ENCODE measurements around the gene LRRC4C.
"Not testable (repeated sequence)": the region's sequence is repeated elsewhere in the genome, so short reads cannot be mapped to it uniquely, and the experiment has no call there.

Gene LRRC4C

GRCh38 chr11:40619654-40620053 is 839.8 kb downstream of the LRRC4C start:
- DNase-seq: no peak

DNA sequence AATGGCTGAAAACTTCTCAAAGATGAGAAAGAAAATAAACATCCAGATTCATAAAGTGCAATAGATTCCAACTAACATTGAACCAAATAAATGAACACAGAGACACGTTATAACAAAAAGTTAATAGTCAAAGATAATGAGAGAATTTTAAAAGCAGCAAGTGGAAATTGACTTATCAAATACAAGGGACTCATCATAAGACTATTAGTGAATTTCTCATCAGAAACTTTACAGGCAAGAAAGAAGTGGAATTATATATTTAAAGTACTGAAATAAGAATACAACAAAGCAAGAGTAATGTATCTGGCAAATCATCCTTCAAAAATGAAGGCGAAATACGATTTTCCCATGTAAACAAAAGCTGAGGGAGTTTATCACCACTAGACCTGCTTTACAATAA is 852.7 kb downstream of the LRRC4C start:
- DNase-seq: no peak

GRCh38 chr11:40602866-40603552 is 856.4 kb downstream of the LRRC4C start:
- DNase-seq: no peak

GRCh38 chr11:40597546-40598113 is 861.8 kb downstream of the LRRC4C start:
- no peak for DNase-seq

- DNase-seq: no peak
These were observed 886.1 kb downstream of the LRRC4C start for GRCh38 chr11:40573254-40573891.

GRCh38 chr11:40569947-40570531 is 889.4 kb downstream of the LRRC4C start:
- no peak for DNase-seq

DNA sequence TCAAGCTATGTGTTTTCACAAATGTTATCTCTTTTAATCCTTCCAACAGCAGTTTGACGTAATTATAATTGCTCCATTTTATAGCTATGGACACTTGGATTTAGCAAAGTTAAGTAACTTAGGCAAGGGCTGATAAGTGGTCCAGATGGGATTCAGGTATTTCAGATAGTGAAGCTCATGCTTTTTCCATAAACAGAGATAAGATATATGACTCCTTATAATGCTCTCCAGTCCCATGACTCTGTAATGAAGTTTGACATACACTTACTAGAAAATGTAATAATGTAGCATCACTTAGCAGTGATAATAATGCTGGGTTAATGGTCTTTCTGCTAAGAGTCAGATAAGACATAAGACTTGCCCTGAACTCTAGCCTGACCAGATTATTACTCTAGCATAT is 892.1 kb downstream of the LRRC4C start:
- DNase-seq: no peak

GRCh38 chr11:40544162-40544561 is 915.3 kb downstream of the LRRC4C start:
- DNase-seq: no peak

GRCh38 chr11:40542821-40543220 is 916.6 kb downstream of the LRRC4C start:
- no peak for DNase-seq

DNA sequence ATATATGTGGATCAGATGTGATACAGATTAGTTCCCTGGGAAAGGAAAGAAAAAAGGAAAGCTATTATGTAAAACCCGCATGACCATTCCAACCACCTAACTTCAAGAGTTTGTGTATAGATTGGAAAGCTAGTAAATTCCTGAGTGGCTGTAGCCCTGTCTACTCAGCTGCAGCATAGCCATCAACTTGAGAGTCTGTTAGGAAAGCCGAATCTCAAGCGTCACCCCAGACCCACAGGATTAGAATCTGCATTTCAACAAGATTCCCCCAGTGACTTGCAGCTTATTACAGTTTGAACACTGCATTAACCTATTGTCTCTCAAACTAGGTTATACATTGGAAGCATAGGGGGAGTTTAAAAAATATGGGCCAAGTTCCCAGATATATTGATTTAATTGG is 921.7 kb downstream of the LRRC4C start:
- no peak for DNase-seq

DNA sequence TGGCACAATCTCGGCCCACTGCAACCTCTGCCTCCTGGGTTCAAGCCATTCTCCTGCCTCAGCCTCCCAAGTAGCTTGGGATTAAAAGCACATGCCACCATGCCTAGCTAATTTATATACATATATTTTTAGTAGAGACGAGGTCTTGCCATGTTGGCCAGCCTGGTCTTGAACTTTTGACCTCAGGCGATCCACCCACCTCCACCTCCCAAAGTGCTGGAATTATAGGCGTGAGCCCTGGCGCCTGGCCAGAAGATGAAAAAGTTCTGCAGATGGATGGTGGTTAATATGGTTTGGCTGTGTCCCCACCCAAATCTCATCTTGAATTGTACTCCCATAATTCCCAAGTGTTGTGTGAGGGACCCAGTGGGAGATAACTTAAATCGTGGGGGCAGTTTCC is 937.4 kb downstream of the LRRC4C start:
- DNase-seq: not testable (repeated sequence)

DNA sequence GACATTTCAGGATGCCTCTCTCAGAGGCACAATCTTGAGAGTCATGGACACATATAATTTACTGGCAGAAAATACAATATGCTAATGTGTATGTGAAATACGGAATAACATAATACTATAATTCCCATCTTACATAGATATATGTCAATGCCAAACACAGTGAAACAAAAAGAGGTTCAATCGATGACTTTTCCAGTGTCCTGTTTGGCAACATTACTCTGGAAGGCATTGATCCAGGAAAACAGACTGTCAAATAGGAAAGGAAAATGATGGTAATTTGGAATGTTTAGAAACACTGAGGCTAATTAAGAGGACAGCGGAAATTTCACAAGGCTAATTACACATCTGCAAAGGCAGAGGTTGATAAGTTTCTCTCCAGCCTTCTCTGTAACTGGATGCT is 942.3 kb downstream of the LRRC4C start:
- no peak for DNase-seq

DNA sequence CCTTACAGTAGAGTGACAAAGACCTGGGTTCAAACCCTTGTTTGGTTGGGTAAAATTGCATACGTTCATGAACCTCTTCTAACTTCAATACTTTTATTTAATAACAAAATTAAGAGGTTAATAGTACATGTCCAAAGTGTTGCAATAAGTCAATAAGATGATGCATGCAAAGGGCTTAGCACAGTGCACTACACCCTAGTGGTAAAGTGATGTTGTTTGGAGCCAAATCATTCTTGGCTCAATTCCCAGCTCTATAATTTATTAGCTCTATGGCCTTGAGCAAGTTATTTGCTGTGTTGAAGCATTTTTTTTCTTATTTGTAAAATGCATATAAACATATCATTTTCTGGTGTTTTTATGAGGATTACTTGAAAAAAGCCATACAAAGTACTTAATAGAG is 945.3 kb downstream of the LRRC4C start:
- DNase-seq: no peak

GRCh38 chr11:40513281-40513680 is 946.2 kb downstream of the LRRC4C start:
- DNase-seq: no peak

- DNase-seq: no peak
These were observed 951.1 kb downstream of the LRRC4C start for GRCh38 chr11:40508303-40508702.

DNA sequence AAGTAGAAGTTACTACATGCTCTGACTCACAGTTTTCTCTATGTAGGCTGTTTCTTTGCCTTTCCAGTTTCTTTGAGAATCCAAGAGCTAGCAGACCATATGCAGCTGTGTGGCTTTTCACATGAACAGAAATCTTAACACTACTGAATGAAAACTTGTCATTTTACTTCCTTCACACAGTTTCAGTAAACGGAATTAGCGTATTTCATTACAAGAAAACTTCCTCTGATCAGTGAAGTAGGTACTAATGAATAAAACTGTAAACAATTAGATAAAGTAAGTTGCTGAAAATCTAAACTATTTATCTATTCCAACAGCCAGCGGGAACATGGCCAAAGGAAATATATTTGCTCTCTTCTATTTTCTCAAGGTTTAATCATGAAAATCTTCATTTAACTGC is 953.2 kb downstream of the LRRC4C start:
- DNase-seq: no peak

GRCh38 chr11:40491341-40491740 is 968.1 kb downstream of the LRRC4C start:
- no peak for DNase-seq

GRCh38 chr11:40467771-40468170 is 991.7 kb downstream of the LRRC4C start:
- DNase-seq: no peak

DNA sequence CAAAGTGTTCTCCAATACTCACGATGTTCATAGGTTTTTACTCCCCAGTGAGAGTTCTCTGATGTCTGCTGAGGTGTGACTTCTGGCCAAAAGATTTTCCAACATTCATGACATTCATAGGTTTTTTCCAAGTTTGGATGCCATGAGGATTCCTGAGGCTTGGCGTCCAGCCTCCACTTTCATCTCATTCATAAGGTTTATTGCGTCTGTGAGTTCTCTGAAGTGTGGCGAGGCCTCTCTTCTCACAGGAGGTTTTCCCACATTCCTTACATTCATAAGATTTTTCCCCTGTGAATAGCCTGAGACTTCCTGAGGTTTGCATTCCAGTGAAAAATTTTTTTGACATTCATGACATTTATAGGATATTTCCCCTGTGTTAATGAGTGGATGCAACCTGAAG is 1014.1 kb downstream of the LRRC4C start:
- no peak for DNase-seq

GRCh38 chr11:40444151-40444550 is 1015.3 kb downstream of the LRRC4C start:
- DNase-seq: no peak

- no peak for DNase-seq
These were observed 1024.1 kb downstream of the LRRC4C start for GRCh38 chr11:40435344-40435743.

DNA sequence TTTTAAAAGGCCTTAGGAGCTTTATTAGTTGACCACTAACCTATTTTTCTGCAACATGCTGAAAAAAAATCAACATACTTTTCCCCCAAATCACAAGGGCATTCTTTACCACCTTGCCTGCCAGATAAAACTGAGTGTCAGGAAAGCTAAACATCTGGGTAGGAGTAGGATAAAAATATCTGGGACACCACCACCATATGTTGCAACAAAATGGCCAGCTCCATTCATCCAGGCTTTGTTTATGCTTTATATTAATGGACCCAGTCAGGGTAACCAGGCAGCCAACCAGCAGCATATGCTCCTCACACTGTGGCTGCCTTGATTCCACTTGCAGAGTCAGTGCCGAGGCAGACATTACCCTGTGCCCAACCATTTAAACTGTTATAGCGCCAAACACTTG is 1024.5 kb downstream of the LRRC4C start:
- no peak for DNase-seq

- DNase-seq: no peak
These were observed 1027.1 kb downstream of the LRRC4C start for GRCh38 chr11:40432358-40432757.

GRCh38 chr11:40425168-40425567 is 1034.3 kb downstream of the LRRC4C start:
- DNase-seq: no peak
